COR-L47 (cell line): Measurements from ENCODE around the gene MED25.

Experiments used
- DNase-seq: peaks from one replicate; lab custom pipeline; 2025; lab: John Stamatoyannopoulos, UW

Gene MED25

GRCh38 chr19:49873834-49874233, 55.7 kb downstream of the MED25 start:
- DNase-seq, result no peak

GRCh38 chr19:49874503-49875157, 56.5 kb downstream of the MED25 start:
- no peak for DNase-seq

DNA sequence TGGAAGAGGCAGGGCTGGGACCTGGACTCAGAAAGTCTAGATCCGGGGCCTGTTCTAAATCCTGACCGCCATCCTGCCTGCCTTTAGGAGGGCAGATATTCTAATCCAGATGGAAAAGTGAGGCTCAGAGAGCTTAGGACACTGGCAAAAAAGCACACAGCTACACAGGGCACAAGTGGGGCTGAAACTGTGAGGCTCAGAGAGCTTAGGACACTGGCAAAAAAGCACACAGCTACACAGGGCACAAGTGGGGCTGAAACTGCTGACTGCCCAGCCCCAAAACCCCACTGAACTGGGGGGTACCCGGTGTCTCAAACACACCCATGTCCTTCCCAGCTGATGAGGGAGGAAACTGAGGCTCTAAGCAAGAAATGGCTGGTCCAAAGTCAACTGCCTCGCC, 57.1 kb downstream of the MED25 start:
- no peak for DNase-seq

DNA sequence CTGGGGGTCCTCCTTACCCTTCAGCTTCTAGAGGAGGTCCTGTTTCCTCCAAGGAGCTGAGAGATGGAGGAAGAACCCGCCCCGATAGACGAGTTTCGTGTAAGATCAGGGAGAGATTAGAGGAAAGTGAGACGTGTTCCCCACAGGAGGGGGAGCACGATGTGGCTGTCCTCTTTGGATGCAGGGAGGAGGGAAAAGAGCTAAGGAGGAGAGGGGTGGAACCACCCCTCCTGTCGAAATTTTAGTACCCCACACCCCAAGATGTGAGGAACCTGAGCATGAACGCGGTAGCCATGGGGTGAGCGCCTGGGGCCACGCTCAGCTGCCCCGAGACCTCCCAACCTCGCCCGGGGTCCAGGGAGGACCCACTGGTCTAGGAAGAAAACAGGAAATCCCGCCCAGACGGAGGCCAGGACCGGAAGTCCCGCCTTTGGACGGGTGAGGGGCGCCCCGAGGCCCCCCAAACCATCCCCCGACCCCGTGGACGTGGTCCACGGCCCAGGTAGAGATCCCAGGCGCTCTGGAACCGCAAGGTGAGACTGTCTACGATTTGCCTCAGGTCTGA, 57.9 kb downstream of the MED25 start:
- DNase-seq, result peak; percentile 23

- peak; percentile 98 for DNase-seq
These were observed 58.4 kb downstream of the MED25 start for GRCh38 chr19:49876422-49877019.

DNA sequence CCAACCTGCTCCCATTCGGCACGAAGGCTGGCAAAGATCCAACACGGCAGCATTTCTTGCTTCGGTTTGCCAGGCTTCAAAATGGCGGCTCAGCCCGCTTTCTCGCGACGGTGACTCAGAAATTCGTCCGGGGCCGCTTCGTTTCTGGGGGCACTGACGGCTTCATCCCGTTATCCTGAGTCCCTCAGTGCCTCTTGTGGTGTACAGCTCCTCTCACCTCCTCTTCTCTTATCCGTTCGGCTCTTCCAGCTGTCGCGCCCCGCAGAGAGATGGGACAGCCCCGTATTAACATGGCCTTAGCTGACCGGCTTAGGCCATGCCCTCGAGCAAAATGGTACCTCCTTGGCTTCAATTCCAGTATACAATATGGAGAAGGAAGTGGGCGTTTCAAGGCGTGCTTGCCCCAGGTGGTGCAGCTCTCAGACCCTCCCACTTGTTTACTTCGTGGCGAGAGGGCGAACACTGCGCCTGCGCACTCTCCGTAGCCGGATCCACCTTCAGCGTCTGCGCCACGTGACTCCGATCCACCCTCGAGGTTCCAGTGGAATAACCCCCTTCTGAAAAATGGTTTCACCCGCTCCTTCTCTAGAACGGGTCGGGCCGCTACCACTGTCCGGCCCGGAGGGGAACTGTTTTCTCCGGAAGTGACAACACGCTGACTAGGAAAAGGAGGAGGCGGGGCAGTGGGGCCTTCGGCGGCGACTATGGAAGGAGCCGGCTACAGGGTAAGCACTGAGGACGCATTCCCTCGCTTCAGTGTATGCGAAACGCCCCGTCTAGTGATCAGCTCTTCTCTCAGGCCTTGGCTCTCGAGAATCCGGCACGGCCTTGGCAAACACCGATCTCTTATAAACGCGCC, 59.2 kb downstream of the MED25 start, which contains the start of the genes AKT1S1 and TBC1D17:
TSS of gene AKT1S1 (minus strand) at position 336 of the 859 bp plus-strand sequence. CDS start 4,060 bp downstream, outside the sequence.
TSS of gene TBC1D17 (plus strand) at position 683 of the 859 bp plus-strand sequence. CDS start at position 705, 22 bp downstream.
- DNase-seq, result peak; percentile 100

- peak; percentile 93 for DNase-seq
These were observed 60.0 kb downstream of the MED25 start for GRCh38 chr19:49877879-49878743.

GRCh38 chr19:49878744-49879070, 60.6 kb downstream of the MED25 start:
- no peak for DNase-seq

DNA sequence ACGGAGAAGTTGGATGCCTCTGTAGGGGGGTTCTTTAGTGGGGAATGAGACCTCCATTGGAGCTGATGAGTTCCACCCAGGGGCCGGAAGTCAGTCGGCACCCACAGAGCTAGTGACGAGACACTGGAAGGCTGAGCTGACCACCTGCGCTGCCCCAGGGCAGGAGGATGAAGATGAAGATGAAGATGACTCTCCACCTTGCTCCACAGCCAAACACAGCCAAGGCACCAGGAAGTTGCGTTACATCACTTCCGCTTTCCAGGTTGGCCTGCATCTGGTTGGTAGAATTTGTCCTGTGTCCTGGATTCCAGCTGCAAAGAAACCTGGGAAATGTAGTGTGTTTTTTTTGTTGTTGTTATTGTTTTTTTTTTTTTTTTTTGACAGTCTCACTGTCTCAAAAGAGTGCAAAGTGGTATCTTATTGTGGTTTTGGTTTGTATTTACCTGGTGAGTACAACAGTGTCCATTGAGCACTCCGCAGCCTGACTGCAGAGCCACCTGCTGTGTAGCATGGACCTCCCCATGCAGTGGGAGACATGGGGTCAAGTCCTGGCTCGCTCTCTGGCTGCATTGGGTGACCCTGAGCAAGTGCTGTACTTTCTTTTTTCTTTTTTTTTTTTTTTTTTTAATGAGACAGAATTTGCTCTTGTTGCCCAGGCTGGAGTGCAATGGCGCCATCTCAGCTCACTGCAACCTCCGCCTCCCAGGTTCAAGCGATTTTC, 61.3 kb downstream of the MED25 start:
- DNase-seq, result no peak

- DNase-seq, result no peak
These were observed 62.2 kb downstream of the MED25 start for GRCh38 chr19:49880162-49880869.

DNA sequence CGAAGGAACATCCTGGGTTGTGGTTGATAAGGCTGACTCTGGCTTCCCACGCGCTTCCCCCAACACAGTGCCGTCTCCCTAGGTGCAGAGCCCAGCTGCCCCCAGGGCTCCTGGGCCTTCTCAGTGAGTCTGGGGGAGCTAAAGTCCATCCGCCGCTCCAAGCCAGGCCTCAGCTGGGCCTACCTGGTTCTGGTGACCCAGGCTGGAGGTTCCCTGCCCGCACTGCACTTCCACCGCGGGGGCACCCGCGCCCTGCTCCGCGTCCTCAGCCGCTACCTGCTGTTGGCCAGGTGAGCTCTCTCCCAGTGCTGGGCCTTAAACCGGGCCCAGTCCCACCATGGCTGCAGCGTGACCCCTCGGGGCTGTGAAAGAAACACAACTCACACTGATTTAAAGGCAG, 63.1 kb downstream of the MED25 start:
- DNase-seq, result no peak

DNA sequence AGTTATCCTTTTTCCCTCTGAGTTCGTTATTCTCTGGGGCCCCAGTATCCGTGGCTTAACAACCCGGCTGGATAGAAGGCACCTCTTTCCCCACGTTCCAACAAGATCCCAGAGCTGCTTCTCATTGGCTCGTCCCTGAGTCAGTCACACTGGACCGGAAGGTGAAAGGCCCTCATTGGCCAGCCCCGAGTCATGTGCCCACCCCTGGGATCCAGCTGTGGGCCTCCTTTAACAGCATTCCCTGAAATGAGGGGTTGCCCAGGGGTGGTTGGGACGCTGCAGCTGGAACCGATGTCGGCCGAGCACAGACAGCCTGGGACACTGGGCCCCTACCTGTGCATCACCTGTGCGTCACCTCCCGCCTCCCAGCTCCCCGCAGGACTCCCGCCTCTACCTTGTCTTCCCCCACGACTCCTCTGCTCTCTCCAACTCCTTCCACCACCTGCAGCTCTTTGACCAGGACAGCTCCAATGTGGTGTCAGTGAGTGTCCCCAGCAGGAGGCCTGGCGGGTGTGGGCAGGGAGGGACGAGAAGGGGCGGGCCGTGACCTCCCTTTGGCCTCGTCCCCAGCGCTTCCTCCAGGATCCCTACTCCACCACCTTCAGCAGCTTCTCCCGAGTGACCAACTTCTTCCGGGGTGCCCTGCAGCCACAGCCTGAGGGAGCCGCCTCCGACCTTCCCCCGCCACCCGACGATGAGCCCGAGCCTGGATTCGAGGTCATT, 63.7 kb downstream of the MED25 start:
- no peak for DNase-seq

GRCh38 chr19:49882643-49883042, 64.6 kb downstream of the MED25 start:
- no peak for DNase-seq

GRCh38 chr19:49883094-49883493, 65.0 kb downstream of the MED25 start:
- DNase-seq, result no peak

GRCh38 chr19:49884109-49884508, 66.0 kb downstream of the MED25 start:
- DNase-seq, result no peak

- DNase-seq, result no peak
These were observed 66.7 kb downstream of the MED25 start for GRCh38 chr19:49884760-49885159.
